GM18870 (cell line): Measurements from ENCODE around the gene ADAMTSL3.

Experiments used
- ATAC-seq: cut with Tn5 transposase; IDR thresholded peaks from one replicate; pipeline ENCODE4 v1.9.1; 2021; ENCODE audit warnings: moderate library complexity; ENCODE audit not compliant: unreplicated experiment

Gene ADAMTSL3

GRCh38 chr15:83656192-83656591 is 2.3 kb downstream of the ADAMTSL3 start:
- ATAC-seq: no peak

- no peak for ATAC-seq
These were observed 3.1 kb downstream of the ADAMTSL3 start for GRCh38 chr15:83656943-83657528.

- ATAC-seq: no peak
These were observed 3.6 kb downstream of the ADAMTSL3 start for GRCh38 chr15:83657549-83657948.

GRCh38 chr15:83658430-83659416 is 4.8 kb downstream of the ADAMTSL3 start:
- no peak for ATAC-seq

- ATAC-seq: no peak
These were observed 5.5 kb downstream of the ADAMTSL3 start for GRCh38 chr15:83659417-83659812.

GRCh38 chr15:83665480-83665879 is 11.6 kb downstream of the ADAMTSL3 start:
- no peak for ATAC-seq

GRCh38 chr15:83670672-83671229 is 16.8 kb downstream of the ADAMTSL3 start:
- no peak for ATAC-seq

- ATAC-seq: no peak
These were observed 17.7 kb downstream of the ADAMTSL3 start for GRCh38 chr15:83671603-83672002.

GRCh38 chr15:83673385-83673784 is 19.5 kb downstream of the ADAMTSL3 start:
- ATAC-seq: no peak

- no peak for ATAC-seq
These were observed 28.7 kb downstream of the ADAMTSL3 start for GRCh38 chr15:83682476-83683088.

GRCh38 chr15:83685916-83686332 is 32.0 kb downstream of the ADAMTSL3 start:
- no peak for ATAC-seq

GRCh38 chr15:83688201-83688600 is 34.3 kb downstream of the ADAMTSL3 start:
- no peak for ATAC-seq

- no peak for ATAC-seq
These were observed 36.8 kb downstream of the ADAMTSL3 start for GRCh38 chr15:83690676-83691075.

- ATAC-seq: no peak
These were observed 39.0 kb downstream of the ADAMTSL3 start for GRCh38 chr15:83692746-83693581.

GRCh38 chr15:83694015-83694414 is 40.1 kb downstream of the ADAMTSL3 start:
- no peak for ATAC-seq

GRCh38 chr15:83694536-83694935 is 40.6 kb downstream of the ADAMTSL3 start:
- no peak for ATAC-seq

GRCh38 chr15:83695246-83695645 is 41.3 kb downstream of the ADAMTSL3 start:
- no peak for ATAC-seq

GRCh38 chr15:83695901-83696425 is 42.0 kb downstream of the ADAMTSL3 start:
- ATAC-seq: no peak

GRCh38 chr15:83697716-83698115 is 43.8 kb downstream of the ADAMTSL3 start:
- no peak for ATAC-seq

- no peak for ATAC-seq
These were observed 44.4 kb downstream of the ADAMTSL3 start for GRCh38 chr15:83698294-83698693.
